ENCODE measurements around the gene PFKM.
"Not testable (repeated sequence)": the region's sequence is repeated elsewhere in the genome, so short reads cannot be mapped to it uniquely, and the experiment has no call there.

The PFKM gene

GRCh38 chr12:48115957-48116356, 3.2 kb upstream of the PFKM start:
- FAIRE-seq, result no peak

DNA sequence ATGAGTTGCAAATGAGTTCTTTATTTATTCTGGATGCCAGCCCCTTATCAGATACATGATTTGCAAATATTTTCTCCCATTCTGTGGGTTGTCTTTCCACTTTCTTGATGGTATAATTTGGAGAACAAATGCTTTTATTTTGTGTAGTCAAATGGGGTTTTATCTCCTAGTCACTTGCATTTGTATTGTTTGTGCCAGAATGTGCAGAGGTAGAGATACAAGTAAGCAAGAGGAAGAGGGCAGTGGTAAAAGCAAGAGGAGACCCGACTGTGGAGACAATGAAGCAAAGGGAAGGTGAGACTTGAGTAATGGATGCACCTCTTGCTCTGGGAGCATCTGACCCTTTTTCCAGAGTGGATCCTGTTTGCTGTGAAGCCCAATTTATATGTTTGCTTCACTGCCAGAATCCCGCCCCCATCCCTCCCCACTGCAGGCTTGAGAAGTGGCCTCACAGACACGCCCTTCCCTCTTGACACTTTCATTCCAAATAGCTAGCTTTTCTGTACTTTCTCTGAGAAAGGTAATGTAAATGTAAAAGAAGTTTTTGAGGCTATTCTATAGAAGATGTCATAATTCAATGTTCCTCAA, 786 bp upstream of the PFKM start:
- FAIRE-seq, result no peak

DNA sequence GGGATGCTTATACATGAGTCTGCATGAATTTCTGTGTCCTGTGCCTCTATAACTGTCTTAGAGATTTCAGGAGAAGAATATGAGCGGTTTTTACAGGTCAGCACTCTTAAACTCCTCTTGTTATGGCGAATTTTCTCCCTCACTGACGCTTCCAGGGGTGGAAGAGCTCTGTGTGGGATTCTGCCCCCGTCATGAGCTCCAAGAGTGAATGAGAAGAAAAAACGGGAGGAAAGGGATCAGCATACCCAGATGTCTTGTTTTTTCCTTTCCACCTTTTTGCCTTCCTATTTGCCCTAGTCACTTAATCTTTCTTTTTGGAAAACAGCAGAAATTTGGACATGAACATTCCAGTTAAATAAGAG, 651 bp downstream of the PFKM start:
- FAIRE-seq, result no peak

DNA sequence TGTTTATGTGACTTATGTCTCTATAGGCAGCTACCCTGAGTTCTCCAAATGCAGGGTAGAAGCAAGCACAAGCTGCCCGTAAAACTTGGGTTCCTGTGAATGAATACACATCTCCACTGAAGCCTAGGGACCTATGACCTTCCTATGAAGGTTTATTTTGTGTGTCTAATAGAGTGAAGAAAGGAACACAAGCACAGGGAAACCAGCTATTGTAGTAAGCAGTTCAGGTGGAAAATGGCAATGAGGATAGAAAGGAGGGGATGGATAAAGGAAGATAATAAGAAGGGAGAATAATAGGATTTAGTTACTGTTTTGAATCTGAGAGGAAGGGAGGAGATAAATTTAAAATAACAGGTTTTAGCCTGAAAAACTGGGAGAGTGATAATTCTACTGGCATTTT, 2.4 kb downstream of the PFKM start:
- FAIRE-seq, result no peak

DNA sequence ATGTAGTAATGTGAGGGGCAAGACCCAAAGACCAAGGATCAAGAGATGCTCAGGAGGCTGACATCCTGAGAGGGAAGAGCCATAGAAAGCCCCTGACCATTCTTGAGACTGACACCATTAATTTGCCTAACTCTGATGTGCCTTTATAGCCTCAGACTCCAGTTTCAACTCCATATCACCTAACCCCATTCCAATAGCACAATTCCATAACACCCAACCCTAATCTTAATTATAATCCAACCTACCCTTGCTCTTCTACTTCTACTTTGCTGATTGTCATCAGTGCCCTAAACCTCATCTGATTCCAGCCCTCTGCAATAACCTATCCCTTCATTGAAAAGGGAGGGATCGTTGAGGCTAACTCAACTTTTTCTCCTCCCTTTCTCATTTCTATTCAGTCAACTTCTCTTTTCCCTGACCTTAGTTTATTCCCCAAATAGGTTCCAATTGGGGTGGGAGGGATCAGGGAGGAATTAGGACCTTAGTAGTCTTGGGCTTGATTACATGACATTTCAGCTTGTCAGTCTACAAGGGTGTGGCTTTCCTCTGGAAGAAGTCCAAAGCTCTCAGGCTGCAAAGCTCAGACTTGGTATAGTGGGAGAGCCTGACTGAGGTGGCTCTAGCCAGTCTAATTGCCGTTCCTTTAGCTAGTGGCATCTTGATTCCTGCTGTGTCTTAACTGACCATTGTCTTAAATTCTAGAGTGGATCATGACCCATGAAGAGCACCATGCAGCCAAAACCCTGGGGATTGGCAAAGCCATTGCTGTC, 3.1 kb downstream of the PFKM start:
- no peak for FAIRE-seq

GRCh38 chr12:48123169-48123568, 4.0 kb downstream of the PFKM start:
- FAIRE-seq, result no peak

DNA sequence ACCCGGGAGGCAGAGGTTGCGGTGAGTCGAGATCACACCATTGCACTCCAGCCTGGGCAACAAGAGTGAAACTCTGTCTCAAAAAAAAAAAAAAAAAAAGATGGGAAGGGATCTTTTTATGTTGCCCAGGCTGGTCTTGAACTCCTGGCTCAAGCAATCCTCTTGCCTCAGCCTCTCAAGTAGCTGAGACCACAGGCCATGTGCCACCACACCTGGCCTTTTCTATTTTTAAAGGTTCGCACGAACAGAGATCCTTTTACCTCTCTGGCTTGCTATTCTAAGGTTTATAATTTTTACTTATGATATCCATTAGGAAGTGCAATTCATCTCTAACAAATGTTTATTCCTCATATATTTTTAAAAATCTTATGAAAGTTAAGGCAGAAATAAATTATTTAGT, 6.4 kb downstream of the PFKM start:
- FAIRE-seq, result not testable (repeated sequence)

DNA sequence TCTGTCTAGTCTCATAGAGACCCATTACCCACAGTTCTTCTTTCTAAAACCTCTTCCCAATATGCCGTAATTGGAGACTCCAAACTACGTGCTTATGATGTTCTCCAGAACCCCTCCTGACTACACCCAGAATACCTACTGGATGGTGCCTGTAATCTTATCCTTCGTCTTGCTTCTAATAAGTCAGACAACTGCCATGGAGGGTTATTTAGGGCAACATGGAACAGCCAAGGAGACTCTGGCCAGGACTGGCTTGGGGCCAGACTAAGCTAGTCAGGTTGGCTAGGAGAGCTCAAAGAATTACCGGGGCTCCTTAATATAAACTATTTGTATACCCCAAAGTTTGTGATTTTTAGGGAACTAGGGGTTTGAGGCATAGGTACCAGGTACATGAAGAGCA, 6.8 kb downstream of the PFKM start:
- no peak for FAIRE-seq

GRCh38 chr12:48126953-48127630, 7.9 kb downstream of the PFKM start:
- FAIRE-seq, result no peak

DNA sequence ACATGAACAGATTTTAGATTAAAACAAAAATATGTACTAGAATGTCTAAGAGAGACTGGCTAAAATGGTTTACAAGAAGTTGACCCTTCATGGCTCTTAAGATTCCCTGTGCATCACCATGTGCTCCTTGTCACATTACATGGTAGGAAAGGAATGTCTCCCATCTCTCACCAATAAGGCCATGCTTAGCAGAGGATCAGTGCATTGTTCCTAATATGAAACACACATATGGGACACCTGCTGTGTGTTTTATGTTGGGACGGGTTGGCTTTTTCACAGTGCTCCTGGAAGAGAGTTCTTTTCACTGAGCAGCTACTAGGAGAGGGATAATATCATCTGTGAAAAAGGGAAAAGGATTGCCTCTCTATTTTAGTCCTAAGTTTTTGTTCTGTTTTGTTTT, 9.6 kb downstream of the PFKM start:
- FAIRE-seq, result no peak

DNA sequence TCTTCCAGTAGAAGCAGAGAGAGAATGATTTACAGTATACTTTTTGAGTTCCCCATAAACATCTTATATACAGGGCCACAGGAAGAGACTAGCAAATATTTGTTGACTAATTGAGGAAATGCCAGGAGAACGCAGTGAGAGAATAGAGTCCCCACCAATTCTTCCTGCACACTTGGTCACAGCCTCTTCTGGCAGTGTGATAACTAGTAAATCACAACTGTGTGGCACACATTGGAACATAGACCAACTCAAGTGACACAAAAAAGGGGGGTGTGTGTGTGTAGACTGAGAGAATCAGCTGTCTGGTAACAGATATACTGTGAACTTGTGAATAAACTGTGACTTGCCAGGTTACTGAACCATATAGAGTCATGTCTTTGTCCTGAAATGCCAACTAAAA, 10.2 kb downstream of the PFKM start:
- no peak for FAIRE-seq

DNA sequence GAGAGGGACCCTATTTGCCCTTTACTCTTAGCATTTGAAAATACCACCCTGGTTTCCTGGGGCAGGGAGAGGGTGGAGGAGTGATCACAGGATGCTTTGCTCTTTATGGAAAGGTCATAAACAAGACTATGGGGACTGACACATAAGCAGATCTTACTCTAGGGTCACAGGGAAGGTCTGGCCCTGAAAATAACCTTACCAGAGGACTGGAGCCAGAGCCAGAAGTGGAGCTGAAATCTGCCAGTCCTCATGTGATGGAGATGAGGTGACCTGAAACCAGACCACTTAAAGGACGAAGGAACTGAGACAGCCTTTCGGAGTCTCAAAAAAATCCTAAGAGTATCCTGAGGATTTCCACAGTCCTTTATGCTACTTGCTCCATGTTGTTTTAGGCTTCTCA, 12.4 kb downstream of the PFKM start:
- FAIRE-seq, result no peak

DNA sequence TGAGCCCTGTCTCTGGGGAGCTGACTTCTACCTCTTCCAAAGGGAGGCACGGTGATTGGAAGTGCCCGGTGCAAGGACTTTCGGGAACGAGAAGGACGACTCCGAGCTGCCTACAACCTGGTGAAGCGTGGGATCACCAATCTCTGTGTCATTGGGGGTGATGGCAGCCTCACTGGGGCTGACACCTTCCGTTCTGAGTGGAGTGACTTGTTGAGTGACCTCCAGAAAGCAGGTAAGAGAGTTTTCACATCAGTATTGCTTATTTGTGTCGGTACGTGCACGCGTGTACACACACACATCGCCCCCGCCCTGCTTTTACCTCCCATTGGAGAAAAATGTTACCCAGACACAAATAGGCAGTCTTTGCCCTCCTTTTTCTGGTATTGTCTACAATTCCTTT, 13.7 kb downstream of the PFKM start:
- FAIRE-seq, result no peak

DNA sequence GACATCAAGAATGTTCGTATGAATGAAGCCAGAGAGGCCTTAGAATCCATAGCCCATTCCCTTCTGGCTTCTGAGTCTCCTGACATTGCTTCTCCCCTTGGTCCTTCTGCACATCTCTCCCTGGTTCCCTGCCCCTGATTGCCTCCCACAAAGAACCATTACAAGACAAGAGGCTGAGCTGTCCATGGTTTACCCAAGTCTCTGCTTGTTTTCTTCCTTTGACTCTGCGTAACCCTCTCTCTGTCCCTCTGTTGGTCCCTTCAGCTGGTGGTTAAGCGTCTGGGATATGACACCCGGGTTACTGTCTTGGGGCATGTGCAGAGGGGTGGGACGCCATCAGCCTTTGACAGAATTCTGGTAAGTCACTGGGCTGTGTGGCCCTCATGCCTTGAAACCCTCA, 15.9 kb downstream of the PFKM start:
- no peak for FAIRE-seq

GRCh38 chr12:48142818-48143674, 23.9 kb downstream of the PFKM start:
- FAIRE-seq, result no peak

DNA sequence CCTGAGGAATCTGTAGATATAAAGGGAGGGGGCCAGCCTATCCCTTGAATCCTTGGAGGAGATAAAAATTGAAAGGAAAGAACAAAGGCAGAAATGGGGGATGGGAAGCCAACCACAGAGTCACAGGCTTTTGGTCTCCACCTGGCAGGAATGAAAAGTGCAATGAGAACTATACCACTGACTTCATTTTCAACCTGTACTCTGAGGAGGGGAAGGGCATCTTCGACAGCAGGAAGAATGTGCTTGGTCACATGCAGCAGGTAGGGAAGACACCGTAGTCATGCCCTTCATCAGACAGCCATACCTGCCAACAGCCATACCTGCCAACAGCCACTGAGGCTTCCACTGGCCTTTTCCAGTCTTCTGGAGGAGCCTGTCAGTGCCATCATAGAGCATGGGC, 24.7 kb downstream of the PFKM start:
- FAIRE-seq, result no peak

DNA sequence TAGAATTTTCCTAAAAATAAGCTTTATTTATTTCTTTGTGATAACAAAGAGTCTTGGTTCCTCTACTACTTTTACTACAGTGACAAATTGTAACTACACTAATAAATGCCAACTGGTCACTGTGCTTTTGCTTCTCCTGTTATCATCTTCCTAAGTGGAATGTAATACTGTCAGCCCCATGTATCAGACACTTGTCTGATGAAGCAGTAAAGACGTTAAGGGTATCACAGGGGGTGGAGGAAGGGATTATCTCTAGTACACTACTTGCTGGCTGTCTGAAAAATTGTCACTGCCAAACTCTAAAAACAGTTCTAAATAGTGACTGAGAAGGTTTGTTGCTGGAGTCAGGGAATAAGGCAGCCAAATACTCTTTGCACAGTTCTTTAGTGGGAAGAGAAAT, 26.8 kb downstream of the PFKM start:
- no peak for FAIRE-seq

DNA sequence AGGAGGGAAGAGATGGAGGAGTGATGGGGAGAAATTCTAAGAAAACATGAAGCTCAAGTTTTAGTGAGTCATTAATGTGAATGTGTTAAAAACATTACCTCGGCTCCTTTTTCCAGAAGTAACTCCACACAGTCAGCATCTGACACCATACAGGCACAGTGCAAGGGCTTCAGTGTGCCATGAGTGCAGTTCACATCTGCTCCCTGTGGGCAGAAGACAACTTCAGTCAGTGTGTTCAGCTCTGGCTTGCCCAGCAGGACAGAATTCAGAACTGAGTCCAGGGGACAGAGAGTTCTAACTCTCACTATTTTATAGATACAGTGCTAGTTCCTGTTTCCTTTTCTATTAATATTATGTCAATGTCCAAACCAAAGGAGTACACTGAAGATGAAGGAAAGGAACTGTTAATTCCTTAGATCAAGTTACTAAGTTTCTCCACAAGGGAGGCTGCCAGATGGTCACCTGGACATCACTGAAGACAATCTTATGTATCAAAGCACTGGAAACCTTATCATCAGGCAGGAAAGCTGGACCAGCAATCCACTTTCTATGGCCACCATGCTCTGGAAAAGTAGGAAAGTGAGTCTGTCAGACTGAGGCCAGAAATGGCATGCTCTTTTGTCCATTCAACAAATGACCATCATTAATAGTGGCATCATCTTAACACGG, 32.1 kb downstream of the PFKM start:
- FAIRE-seq, result no peak

DNA sequence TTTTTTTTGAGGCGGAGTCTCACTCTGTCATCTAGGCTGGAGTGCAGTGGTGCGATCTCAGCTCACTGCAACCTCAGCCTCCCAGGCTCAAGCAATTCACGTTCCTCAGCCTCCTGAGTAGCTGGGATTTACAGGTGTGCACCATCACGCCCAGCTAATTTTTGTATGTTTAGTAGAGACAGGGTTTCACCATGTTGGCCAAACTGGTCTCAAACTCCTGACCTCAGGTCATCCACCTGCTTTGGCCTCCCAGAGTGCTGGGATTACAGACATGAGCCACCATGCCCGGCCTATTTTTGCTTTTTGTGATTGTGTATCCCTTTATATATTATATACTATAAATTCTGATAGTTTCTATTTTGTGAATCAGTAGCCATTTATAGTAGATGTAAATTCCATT, 36.6 kb downstream of the PFKM start:
- not testable (repeated sequence) for FAIRE-seq

DNA sequence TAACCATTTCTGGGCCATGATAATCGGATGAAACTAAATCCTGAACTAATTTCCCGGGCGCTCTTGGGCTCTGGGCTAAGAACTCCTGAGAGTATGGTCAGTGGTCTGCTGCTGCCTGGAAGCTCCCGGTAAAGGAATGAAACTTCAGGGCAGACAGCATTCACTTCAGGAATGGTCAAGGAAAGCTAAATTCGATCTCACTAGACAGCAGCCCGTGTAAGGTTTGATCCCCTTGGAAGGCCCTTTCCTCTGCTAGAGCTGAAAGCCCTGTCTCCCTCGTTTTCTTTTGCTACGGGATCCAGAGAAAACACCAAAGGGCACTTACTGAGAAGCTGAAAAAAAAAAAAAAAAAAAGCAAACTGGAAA, 37.5 kb downstream of the PFKM start:
- FAIRE-seq, result no peak

DNA sequence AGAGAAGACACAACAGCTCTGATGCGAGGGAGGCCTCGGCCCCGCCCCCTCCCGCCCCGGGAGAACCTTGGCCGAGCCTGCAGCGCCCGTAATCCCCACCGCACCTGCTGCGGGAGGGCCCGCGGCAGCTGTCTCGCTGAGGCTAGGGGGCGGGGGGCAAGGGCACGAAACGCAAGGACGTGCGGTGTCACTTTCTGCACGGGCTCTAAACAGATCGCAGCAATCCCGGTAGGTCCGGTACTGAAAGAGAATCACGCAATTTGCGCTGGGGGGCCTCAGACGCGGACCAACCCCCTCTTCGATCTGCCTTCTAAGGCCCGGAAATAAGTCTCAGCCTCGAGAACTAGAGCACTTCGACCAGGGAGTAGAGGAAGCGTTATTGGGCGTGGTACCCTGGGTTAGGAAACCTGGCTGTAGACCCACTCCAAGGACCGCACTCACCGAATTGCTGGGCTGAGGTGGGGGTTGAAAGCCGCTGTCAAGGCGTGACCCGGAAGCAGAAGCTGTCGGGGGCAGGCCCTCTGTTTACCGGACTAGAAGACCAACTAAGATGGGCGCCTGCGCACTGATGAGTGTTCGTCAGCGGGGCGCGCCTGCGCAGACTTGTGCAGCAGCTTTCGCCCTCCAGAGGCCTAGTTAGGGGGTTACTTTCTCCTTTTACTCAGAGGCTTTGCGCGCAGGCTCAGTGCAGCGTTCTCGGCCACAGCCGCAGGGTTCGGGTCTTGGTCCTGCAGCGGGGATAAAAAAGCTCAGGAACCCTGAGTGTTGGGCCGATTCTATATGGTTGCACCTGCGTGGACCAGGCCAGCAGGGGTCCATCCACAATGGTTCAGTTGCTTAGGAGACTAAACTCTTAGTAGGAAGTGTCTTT, 38.1 kb downstream of the PFKM start, which contains the start of gene ASB8:
ASB8 (minus strand) TSS at position 498 of the 871 bp plus-strand sequence. CDS start 4,019 bp downstream, outside the sequence.
- FAIRE-seq, result peak; percentile 82

Data from endometrium (tissue), 2 donors.